HEK293 (cell line): Measurements from ENCODE around the gene ODAD3.

Source experiments
- CTCF ChIA-PET: fragments of 350-600 bp; formaldehyde crosslinking; extraction: SDS; loops from one replicate; lab custom pipeline; 2021; ENCODE audit warnings: antibody characterized with exemption; lab: Yijun Ruan, JAX
- POLR2A ChIA-PET: fragments of 300-600 bp; formaldehyde crosslinking; extraction: SDS; loops from one replicate; lab custom pipeline; 2020; ENCODE audit warnings: antibody characterized with exemption, inconsistent platforms; lab: Yijun Ruan, JAX
- H3K27ac ChIP-seq: fragments of 200-500 bp; sonication (Bioruptor generic); 2 replicates; pipeline ENCODE4 v1.5.1; 2014; ENCODE audit warnings: low read depth, low read length, control low read depth, inconsistent platforms; ENCODE audit errors: extremely low read depth
- H3K36me3 ChIP-seq, 2 experiments: fragments of 200-500 bp in 1 of 2; sonication (Bioruptor generic) in 1 of 2; 1 replicate in 1 of 2; 2 replicates in 1 of 2; pipeline ENCODE4 v1.5.1; 2014 to 2017; ENCODE audit warnings: inconsistent platforms in 2 of 2, low read length in 2 of 2; ENCODE audit not compliant: control insufficient read depth in 2 of 2, insufficient read depth in 1 of 2
- H3K4me1 ChIP-seq: fragments of 200-500 bp; sonication (Bioruptor generic); 2 replicates; pipeline ENCODE4 v1.5.1; 2014; ENCODE audit warnings: mild to moderate bottlenecking, low read length, inconsistent platforms; ENCODE audit not compliant: control insufficient read depth, insufficient read depth
- H3K4me3 ChIP-seq: 2 replicates; pipeline ENCODE4 v1.5.1; 2011; ENCODE audit warnings: low read depth, mild to moderate bottlenecking, control low read depth, low read length, moderate library complexity
- H3K9me3 ChIP-seq: fragments of 200-500 bp; sonication (Bioruptor generic); 2 replicates; pipeline ENCODE4 v1.5.1; 2014; ENCODE audit warnings: low read depth, low read length, inconsistent platforms; ENCODE audit not compliant: control insufficient read depth, insufficient read depth
- ATF2 ChIP-seq: fragments of 450-650 bp; formaldehyde crosslinking; IDR thresholded peaks from 2 replicates; pipeline ENCODE4 v1.5.1; 2016; ENCODE audit warnings: missing biosample characterization, missing genetic modification characterization, low read depth
- KLF10 ChIP-seq: fragments of 450-650 bp; IDR thresholded peaks from 2 replicates; pipeline ENCODE4 v1.5.1; 2018; ENCODE audit warnings: missing biosample characterization, mild to moderate bottlenecking, missing genetic modification characterization
- KLF17 ChIP-seq: fragments of 450-650 bp; formaldehyde crosslinking; IDR thresholded peaks from 2 replicates; pipeline ENCODE4 v1.5.1; 2016; ENCODE audit warnings: missing biosample characterization, missing genetic modification characterization
- PRDM2 ChIP-seq: fragments of 450-650 bp; formaldehyde crosslinking; IDR thresholded peaks from 2 replicates; pipeline ENCODE4 v1.5.1; 2016; ENCODE audit warnings: missing biosample characterization, missing genetic modification characterization, borderline replicate concordance
- ZBTB48 ChIP-seq: fragments of 450-650 bp; formaldehyde crosslinking; IDR thresholded peaks from 2 replicates; pipeline ENCODE4 v1.5.1; 2016; ENCODE audit warnings: missing biosample characterization, missing genetic modification characterization
- ZNF121 ChIP-seq: fragments of 450-650 bp; formaldehyde crosslinking; IDR thresholded peaks from 2 replicates; pipeline ENCODE4 v1.5.1; 2016; ENCODE audit warnings: missing biosample characterization, missing genetic modification characterization
- ZNF621 ChIP-seq: fragments of 450-650 bp; formaldehyde crosslinking; IDR thresholded peaks from 2 replicates; pipeline ENCODE4 v1.5.1; 2017; ENCODE audit warnings: missing biosample characterization, missing genetic modification characterization

Gene ODAD3

GRCh38 chr19:11387162-11388034, 47.5 kb downstream of the ODAD3 start (continued):
- TF ChIP-seq KLF17 (tag by site-specific recombination) (no peak), ATF2 (tag by site-specific recombination) (no peak)

GRCh38 chr19:11384778-11385129, 50.2 kb downstream of the ODAD3 start:
- Histone ChIP-seq H3K9me3 (no peaks in the 10 kb centered on the region), H3K36me3 (peaks cover 0 to 5% of the 10 kb centered on the region in 2 experiments; a peak in 2 of 3 replicates), H3K27ac (no peak overlapping the region), H3K4me3 (no peak overlapping the region), H3K4me1 (no peaks in the 10 kb centered on the region; the same call in 1 of the 2 replicates)
- POLR2A ChIA-PET, result interaction anchor here (0.6 to 2.8 kb wide), 6 partner anchors 9 to 91 kb away, joined by 3 to 22 read pairs (median 6); partner anchors contain the start of gene SWSAP1
- TF ChIP-seq ZNF121 (tag by site-specific recombination) (peak; percentile 66), ZNF621 (tag by site-specific recombination) (no peak)
- CTCF ChIA-PET, result interaction anchor here (0.7 to 5.9 kb wide), 7 partner anchors 9 to 836 kb away, joined by 3 to 66 read pairs (median 5); partner anchors contain the start of genes ELAVL3, ODAD3 and PRKCSH

GRCh38 chr19:11383706-11384048, 51.2 kb downstream of the ODAD3 start:
- H3K4me1 ChIP-seq, result no peaks in the 10 kb centered on the region; the same call in 1 of the 2 replicates
- peak overlapping the region; percentile 69; the same call in 1 of the 2 replicates for H3K27ac ChIP-seq
- TF ChIP-seq PRDM2 (tag by site-specific recombination) (no peak), ZBTB48 (peak; percentile 79), KLF10 (tag by site-specific recombination) (0 out of 2 replicates have a peak, but pooled peaks have one; percentile 1)
- no peaks in the 10 kb centered on the region for H3K9me3 ChIP-seq
- peak overlapping the region; percentile 41 for H3K4me3 ChIP-seq
- ChIA-PET POLR2A (interaction anchor here (0.5 to 2.8 kb wide), 12 partner anchors 9 to 99 kb away, joined by 3 to 22 read pairs (median 6); partner anchors contain the start of genes ODAD3, PRKCSH, RGL3 and SWSAP1), CTCF (interaction anchor here (0.6 to 5.9 kb wide), 23 partner anchors 9 to 501 kb away, joined by 3 to 66 read pairs (median 5); partner anchors contain the start of genes DOCK6, ELAVL3, ODAD3 and PRKCSH)
- H3K36me3 ChIP-seq, result peaks cover 0 to 7% of the 10 kb centered on the region in 2 experiments; a peak in 2 of 3 replicates
